Ishikawa (cell line): ENCODE results near the gene DEXI.

Experiments used
- CEBPB ChIP-seq: IDR thresholded peaks from 2 replicates; pipeline ENCODE4 v1.6.1; 2012
- CREB1 ChIP-seq: IDR thresholded peaks from 2 replicates; pipeline ENCODE4 v1.6.1; 2012; ENCODE audit warnings: low read depth
- EGR1 ChIP-seq: IDR thresholded peaks from 2 replicates; pipeline ENCODE4 v1.6.1; 2012
- EP300 ChIP-seq: IDR thresholded peaks from 2 replicates; pipeline ENCODE4 v1.6.1; 2012; ENCODE audit warnings: borderline replicate concordance
- FOXM1 ChIP-seq: IDR thresholded peaks from 2 replicates; pipeline ENCODE4 v1.6.1; 2012; ENCODE audit warnings: low read depth, borderline replicate concordance
- NFIC ChIP-seq: IDR thresholded peaks from 2 replicates; pipeline ENCODE4 v1.6.1; 2012
- RAD21 ChIP-seq: IDR thresholded peaks from 2 replicates; pipeline ENCODE4 v1.6.1; 2012; ENCODE audit warnings: low read depth
- TAF1 ChIP-seq: IDR thresholded peaks from 2 replicates; pipeline ENCODE4 v1.6.1; 2012; ENCODE audit warnings: low read depth, mild to moderate bottlenecking
- TCF12 ChIP-seq: IDR thresholded peaks from 2 replicates; pipeline ENCODE4 v1.6.1; 2012; ENCODE audit warnings: low read depth
- YY1 ChIP-seq: IDR thresholded peaks from 2 replicates; pipeline ENCODE4 v1.6.1; 2012; ENCODE audit warnings: low read depth
- ZBTB7A ChIP-seq: IDR thresholded peaks from 2 replicates; pipeline ENCODE4 v1.6.1; 2012; ENCODE audit warnings: low read depth
- TF ChIP-seq, protein P1 (sequence below): IDR thresholded peaks from 2 replicates; pipeline ENCODE4 v1.6.1; 2012; ENCODE audit warnings: low read depth, mild to moderate bottlenecking
- TF ChIP-seq, protein P2 (sequence below): IDR thresholded peaks from 2 replicates; pipeline ENCODE4 v1.6.1; 2012

GRCh38 chr16:10967986-10968385, 25.7 kb upstream of the DEXI start:
- TF ChIP-seq YY1 (no peak), CEBPB (no peak), EGR1 (no peak), TAF1 (no peak), FOXM1 (no peak), RAD21 (no peak), NFIC (no peak), ZBTB7A (no peak), CREB1 (no peak), TCF12 (no peak), EP300 (no peak)
- TF ChIP-seq, protein P1, sequence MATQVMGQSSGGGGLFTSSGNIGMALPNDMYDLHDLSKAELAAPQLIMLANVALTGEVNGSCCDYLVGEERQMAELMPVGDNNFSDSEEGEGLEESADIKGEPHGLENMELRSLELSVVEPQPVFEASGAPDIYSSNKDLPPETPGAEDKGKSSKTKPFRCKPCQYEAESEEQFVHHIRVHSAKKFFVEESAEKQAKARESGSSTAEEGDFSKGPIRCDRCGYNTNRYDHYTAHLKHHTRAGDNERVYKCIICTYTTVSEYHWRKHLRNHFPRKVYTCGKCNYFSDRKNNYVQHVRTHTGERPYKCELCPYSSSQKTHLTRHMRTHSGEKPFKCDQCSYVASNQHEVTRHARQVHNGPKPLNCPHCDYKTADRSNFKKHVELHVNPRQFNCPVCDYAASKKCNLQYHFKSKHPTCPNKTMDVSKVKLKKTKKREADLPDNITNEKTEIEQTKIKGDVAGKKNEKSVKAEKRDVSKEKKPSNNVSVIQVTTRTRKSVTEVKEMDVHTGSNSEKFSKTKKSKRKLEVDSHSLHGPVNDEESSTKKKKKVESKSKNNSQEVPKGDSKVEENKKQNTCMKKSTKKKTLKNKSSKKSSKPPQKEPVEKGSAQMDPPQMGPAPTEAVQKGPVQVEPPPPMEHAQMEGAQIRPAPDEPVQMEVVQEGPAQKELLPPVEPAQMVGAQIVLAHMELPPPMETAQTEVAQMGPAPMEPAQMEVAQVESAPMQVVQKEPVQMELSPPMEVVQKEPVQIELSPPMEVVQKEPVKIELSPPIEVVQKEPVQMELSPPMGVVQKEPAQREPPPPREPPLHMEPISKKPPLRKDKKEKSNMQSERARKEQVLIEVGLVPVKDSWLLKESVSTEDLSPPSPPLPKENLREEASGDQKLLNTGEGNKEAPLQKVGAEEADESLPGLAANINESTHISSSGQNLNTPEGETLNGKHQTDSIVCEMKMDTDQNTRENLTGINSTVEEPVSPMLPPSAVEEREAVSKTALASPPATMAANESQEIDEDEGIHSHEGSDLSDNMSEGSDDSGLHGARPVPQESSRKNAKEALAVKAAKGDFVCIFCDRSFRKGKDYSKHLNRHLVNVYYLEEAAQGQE: no peak
- TF ChIP-seq, protein P2, sequence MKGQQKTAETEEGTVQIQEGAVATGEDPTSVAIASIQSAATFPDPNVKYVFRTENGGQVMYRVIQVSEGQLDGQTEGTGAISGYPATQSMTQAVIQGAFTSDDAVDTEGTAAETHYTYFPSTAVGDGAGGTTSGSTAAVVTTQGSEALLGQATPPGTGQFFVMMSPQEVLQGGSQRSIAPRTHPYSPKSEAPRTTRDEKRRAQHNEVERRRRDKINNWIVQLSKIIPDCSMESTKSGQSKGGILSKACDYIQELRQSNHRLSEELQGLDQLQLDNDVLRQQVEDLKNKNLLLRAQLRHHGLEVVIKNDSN: no peak
